GM12874 (cell line): ENCODE measurements around the gene NBPF12.
"Not testable (repeated sequence)": the region's sequence is repeated elsewhere in the genome, so short reads cannot be mapped to it uniquely, and the experiment has no call there.

Source experiments
- CTCF ChIP-seq: IDR thresholded peaks from 2 replicates; pipeline ENCODE4 v1.5.1; 2011; ENCODE audit warnings: low read depth, mild to moderate bottlenecking, control low read depth, low read length, moderate library complexity; ENCODE audit not compliant: insufficient read depth

The NBPF12 gene

GRCh38 chr1:146938242-146938902 is at the start of gene NBPF12:
NBPF12 (plus strand) TSS chr1:146938324; CDS start chr1:146960144, 21,820 bp downstream.
- TF ChIP-seq CTCF, result not testable (repeated sequence)

DNA sequence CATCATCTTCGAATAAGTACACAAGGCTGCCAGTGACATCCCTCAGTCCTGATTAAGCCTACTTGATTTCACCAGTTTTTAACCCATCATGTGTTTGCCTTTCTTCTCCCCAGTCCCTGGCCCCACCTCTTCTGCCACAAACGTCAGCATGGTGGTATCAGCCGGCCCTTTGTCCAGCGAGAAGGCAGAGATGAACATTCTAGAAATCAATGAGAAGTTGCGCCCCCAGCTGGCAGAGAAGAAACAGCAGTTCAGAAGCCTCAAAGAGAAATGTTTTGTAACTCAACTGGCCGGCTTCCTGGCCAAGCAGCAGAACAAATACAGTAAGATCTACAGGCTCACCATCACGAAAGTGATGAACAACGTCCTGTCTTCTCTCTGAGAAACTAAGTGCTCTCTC is 28.2 kb downstream of the NBPF12 start:
- peak; percentile 22; the same call in 1 of the 2 replicates for TF ChIP-seq CTCF

GRCh38 chr1:147039916-147040315 is 101.8 kb downstream of the NBPF12 start:
- no peak for TF ChIP-seq CTCF
